Measurements from ENCODE around the gene LRRC72.
A peak's percentile ranks its signal among the peaks of the same experiment; 100 is the strongest.
"Not testable (repeated sequence)": the region's sequence is repeated elsewhere in the genome, so short reads cannot be mapped to it uniquely, and the experiment has no call there.

The LRRC72 gene

GRCh38 chr7:16524332-16524731 is 2.3 kb upstream of the LRRC72 start:
- DNase-seq (ENCODE audit: insufficient read length, low spot score) (no peak), FAIRE-seq (no peak)

- FAIRE-seq (no peak), DNase-seq (ENCODE audit: insufficient read length, low spot score) (no peak)
Measured at GRCh38 chr7:16528520-16528919, 1.9 kb downstream of the LRRC72 start.

GRCh38 chr7:16529697-16530096 is 3.1 kb downstream of the LRRC72 start:
- no peak for FAIRE-seq
- no peak for DNase-seq (ENCODE audit: insufficient read length, low spot score)

GRCh38 chr7:16531707-16532106 is 5.1 kb downstream of the LRRC72 start:
- DNase-seq (ENCODE audit: insufficient read length, low spot score), result no peak
- FAIRE-seq, result no peak

GRCh38 chr7:16532272-16532671 is 5.6 kb downstream of the LRRC72 start:
- DNase-seq (ENCODE audit: insufficient read length, low spot score), result no peak

GRCh38 chr7:16535500-16535899 is 8.9 kb downstream of the LRRC72 start:
- no peak for DNase-seq (ENCODE audit: insufficient read length, low spot score)
- FAIRE-seq, result no peak

More at GRCh38 chr7:16532272-16532671, 5.6 kb downstream of the LRRC72 start:
- FAIRE-seq, result no peak

- not testable (repeated sequence) for FAIRE-seq; DNase-seq (ENCODE audit: insufficient read length, low spot score)
Measured at GRCh38 chr7:16540559-16540958, 13.9 kb downstream of the LRRC72 start.

GRCh38 chr7:16542401-16542800 is 15.8 kb downstream of the LRRC72 start:
- FAIRE-seq, result no peak

GRCh38 chr7:16543456-16543855 is 16.8 kb downstream of the LRRC72 start:
- DNase-seq (ENCODE audit: insufficient read length, low spot score) (no peak), FAIRE-seq (no peak)

More at GRCh38 chr7:16542401-16542800, 15.8 kb downstream of the LRRC72 start:
- no peak for DNase-seq (ENCODE audit: insufficient read length, low spot score)

- DNase-seq (ENCODE audit: insufficient read length, low spot score), result no peak
- no peak for FAIRE-seq
Measured at GRCh38 chr7:16546921-16547505, 20.4 kb downstream of the LRRC72 start.

- no peak for DNase-seq (ENCODE audit: insufficient read length, low spot score)
- no peak for FAIRE-seq
Measured at GRCh38 chr7:16548428-16548827, 21.8 kb downstream of the LRRC72 start.

- no peak for FAIRE-seq
- DNase-seq (ENCODE audit: insufficient read length, low spot score), result no peak
Measured at GRCh38 chr7:16550671-16551070, 24.0 kb downstream of the LRRC72 start.

- FAIRE-seq (no peak), DNase-seq (ENCODE audit: insufficient read length, low spot score) (no peak)
Measured at GRCh38 chr7:16554518-16555236, 28.1 kb downstream of the LRRC72 start.

- FAIRE-seq, result no peak
- DNase-seq (ENCODE audit: insufficient read length, low spot score), result no peak
Measured at GRCh38 chr7:16556359-16556758, 29.7 kb downstream of the LRRC72 start.

GRCh38 chr7:16558761-16559302 is 32.2 kb downstream of the LRRC72 start:
- FAIRE-seq, result no peak
- no peak for DNase-seq (ENCODE audit: insufficient read length, low spot score)

- DNase-seq (ENCODE audit: insufficient read length, low spot score) (no peak), FAIRE-seq (no peak)
Measured at GRCh38 chr7:16559497-16560179, 33.0 kb downstream of the LRRC72 start.

- DNase-seq (ENCODE audit: insufficient read length, low spot score) (no peak), FAIRE-seq (no peak)
Measured at GRCh38 chr7:16561943-16562342, 35.3 kb downstream of the LRRC72 start.

- FAIRE-seq (no peak), DNase-seq (ENCODE audit: insufficient read length, low spot score) (no peak)
Measured at GRCh38 chr7:16562456-16563220, 36.0 kb downstream of the LRRC72 start.

GRCh38 chr7:16563281-16564022 is 36.8 kb downstream of the LRRC72 start:
- DNase-seq (ENCODE audit: insufficient read length, low spot score) (no peak), FAIRE-seq (peak; percentile 65)

GRCh38 chr7:16564023-16564380 is 37.4 kb downstream of the LRRC72 start:
- no peak for DNase-seq (ENCODE audit: insufficient read length, low spot score)
- FAIRE-seq, result no peak
